GM10266 (cell line): ENCODE results near the gene WASL.

Source experiments
- DNase-seq: peaks from one replicate; pipeline ENCODE4 v3.0.0; 2012; ENCODE audit errors: extremely low spot score
- TF ChIP-seq, protein P1 (sequence below): IDR thresholded peaks from 2 replicates; pipeline ENCODE4 v1.5.1; 2012; ENCODE audit warnings: mild to moderate bottlenecking, low read depth; ENCODE audit not compliant: control insufficient read depth, insufficient read depth; ENCODE audit errors: missing control alignments

Gene WASL

DNA sequence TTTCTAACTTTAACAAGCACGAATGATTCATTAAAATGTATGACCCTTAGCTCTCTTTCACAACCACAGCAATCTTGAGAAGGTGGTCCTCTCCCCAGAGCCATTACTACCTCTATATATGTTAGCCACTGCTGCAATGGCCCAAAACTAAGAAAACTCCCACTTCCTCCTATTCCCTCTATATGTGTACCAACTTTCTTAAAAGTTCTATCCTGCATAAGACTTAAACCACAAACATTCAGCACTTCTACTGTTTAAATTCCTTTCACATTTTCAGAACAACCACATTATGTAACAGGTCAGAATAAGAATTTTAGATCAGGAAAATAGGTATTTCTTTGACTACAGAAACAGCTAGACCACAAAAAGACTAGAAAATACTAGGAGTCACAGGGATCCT, 36.2 kb downstream of the WASL start:
- TF ChIP-seq, protein P1, sequence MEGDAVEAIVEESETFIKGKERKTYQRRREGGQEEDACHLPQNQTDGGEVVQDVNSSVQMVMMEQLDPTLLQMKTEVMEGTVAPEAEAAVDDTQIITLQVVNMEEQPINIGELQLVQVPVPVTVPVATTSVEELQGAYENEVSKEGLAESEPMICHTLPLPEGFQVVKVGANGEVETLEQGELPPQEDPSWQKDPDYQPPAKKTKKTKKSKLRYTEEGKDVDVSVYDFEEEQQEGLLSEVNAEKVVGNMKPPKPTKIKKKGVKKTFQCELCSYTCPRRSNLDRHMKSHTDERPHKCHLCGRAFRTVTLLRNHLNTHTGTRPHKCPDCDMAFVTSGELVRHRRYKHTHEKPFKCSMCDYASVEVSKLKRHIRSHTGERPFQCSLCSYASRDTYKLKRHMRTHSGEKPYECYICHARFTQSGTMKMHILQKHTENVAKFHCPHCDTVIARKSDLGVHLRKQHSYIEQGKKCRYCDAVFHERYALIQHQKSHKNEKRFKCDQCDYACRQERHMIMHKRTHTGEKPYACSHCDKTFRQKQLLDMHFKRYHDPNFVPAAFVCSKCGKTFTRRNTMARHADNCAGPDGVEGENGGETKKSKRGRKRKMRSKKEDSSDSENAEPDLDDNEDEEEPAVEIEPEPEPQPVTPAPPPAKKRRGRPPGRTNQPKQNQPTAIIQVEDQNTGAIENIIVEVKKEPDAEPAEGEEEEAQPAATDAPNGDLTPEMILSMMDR = no peak
- DNase-seq = no peak

DNA sequence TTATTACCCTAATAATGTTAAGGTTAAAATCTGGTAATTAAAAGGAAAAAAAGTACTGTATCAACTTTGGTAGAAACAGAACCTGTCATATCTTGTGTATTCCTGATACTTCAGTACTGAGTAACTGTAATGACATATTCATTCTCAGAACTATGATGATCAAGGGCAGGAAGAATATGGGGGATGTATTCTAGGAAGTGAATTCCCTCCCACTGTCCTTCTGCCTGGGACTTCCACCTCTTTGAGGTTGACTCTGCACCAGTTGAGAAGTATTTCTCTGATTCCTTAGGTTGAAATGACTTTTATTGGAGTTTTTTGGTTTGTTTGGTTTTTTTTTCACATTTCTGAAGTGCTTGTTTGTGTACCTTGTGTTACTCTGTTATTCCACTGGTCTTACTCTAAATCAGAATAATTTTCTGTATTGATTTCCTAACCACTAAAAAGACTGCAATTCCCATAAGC, 36.9 kb downstream of the WASL start:
- DNase-seq = no peak
- TF ChIP-seq, protein P1 = no peak

DNA sequence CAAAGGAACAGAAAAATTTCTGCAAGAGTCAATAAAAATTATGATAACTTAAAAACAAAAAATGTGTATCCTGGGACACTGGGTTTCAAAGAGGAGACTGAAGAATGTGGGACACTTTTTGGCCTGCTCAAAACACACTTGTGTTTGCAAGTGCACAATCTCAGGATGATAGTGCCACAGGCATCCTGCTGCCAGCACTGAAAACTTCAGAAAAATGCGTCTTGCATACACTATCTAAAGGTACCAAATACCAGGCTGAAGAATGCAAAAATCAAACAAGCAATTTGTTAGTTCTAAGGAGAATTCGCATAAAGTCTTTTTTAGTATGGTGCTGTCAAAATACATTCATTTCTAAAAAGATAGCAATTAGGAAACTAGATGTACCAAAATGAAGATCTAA, 38.1 kb downstream of the WASL start:
- TF ChIP-seq, protein P1 = no peak
- DNase-seq = no peak

DNA sequence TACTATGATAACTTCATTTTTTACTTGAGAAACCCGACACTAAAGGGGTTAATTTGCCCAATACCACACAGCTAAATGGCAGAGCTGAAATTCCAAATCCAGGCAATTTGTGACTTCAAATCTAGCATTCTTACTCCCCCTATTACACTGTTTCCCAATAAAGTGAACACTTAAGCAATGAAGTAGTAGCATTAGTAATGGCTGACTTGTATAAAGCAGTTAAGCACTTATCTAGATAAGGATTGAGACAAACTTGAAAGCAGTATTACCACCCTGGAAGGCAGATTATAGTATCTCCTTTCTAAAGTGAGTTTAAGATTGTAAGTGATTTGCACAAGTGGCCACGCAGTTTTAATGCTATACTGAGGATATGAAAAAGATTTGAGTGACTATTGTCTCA, 39.3 kb downstream of the WASL start:
- no peak for DNase-seq
- TF ChIP-seq, protein P1 = no peak

DNA sequence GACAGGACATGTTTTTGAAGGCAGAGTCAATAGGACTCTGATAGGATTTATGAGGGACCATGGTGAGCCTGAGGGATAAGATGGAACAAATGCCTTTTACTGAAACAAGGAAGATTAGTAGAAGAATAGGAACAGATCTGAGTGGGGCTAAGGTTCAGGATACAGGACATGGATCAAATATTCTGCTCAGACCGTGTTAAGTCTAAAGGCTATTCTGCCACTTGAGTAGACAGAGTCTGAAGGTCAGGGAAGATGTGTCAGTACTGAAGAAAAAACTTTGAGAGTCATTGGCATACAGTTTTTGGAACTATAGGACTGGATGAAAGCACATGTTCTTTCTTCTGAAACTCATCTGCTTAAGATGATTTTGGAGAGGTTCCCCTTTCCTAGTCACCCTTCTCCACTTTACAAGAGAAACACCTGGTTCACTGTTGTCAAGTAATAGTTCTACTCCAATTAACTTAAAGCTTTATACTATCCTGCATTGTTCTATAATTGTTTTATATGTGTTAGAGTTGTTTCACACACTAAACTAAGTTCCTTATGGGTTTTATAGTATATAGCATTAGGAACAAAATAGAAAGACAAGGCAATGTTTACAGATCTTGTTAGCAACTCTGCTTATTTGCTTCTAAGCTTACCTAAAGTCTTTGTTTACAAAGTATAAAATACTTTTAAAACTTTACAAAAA, 43.4 kb downstream of the WASL start:
- no peak for DNase-seq

DNA sequence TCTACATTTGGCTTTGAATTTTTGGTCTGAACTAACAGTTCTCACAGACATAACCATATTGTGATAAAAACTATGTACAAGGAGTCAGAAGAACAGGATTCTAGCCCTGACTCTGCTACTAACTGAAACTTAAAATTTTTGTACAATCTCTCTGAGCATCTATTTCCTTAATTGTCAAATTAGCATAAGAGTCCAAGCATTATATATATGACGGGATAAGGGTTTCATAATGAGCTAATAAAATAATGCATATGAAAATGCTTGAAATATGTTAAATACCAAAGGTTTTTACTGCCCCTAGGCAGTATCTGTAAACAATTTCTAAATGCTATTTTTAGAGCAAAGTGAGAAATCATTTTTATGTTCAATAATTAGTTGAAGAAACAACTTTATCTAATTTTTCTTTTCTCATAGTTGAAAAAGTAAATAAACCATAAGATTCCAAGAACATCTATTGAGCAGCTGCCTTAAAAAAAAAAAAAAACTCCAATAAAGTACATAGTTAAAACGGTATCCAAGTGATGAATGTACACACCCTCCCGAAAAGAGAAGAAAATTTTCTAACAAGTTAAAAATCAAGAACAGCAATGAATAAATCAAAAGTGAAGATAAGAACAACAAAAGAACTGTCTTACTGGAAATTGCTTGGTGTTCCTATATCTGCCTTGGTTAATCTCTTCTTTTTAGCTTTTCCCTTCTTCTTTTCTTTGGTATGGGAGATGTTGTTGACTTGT, 52.7 kb downstream of the WASL start:
- TF ChIP-seq, protein P1 = no peak
- no peak for DNase-seq

More for the DNA sequence above, 43.4 kb downstream of the WASL start:
- TF ChIP-seq, protein P1 = no peak

DNA sequence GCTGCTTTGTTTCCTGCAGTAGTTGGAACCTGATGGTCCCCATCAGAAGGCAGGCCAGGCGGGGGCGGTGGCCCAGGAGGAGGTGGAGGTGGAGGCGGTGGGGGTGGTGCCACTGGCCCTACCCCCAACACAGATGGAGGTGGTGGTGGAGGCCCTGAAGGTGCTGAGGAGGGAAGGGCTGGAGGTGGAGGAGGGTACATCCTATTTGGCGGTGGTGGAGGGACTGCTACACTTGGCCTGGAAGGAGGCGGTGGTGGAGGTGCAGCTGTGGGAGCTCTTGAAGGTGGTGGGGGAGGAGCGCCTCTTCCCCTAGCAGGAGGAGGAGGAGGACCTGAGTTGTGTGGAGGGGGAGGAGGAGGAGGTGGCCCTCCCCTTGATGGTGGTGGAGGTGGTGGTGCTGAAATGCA, 56.3 kb downstream of the WASL start:
- TF ChIP-seq, protein P1 = no peak

More for the DNA sequence above, 56.3 kb downstream of the WASL start:
- no peak for DNase-seq
